ENCODE data around the gene AIFM3. TPM values are rescaled to one million over a fixed set of nuclear protein-coding genes. Genes with fewer than 3 reads are reported as not detected.
A peak's percentile ranks its signal among the peaks of the same experiment; 100 is the strongest.

Gene AIFM3
- total and polyA plus RNA-seq, 2 of the 13 experiments (the other 11 are each of a cell fraction or from before 2014, with no cell fraction given), result 9.0 to 15.3 TPM

DNA sequence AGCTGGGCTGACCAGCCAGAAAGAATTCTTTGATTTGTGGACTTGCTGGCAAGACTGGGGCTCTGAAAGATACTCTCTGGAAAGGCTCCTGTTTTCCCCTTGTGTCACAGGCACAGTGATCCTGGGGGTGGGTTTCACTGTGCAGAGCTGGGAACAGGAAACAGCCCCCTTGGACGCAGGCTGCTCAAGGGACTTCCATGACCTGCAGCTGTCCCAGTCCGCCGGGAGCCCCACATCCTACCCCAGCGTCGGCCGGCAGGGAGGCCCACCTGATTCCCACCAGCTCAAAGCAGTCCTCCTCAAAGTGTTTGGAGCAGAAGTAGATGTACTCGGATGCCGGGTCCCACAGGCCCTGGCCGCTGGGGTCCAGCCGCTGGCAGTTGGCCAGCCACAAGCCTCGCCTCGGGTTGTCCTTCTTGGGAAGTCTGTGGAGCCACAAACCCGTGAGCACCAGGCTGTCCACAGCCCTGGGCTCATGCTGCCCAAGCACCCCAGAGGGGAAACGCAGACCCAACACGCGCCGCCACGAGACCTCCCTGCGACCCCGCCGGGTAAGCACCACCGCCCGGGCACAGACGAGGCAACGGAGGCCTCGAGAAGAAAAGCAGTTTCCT lies 34.0 kb downstream of the AIFM3 start (continued):
- no peak for TF ChIP-seq ELF4 (CRISPR knock-in tag; IDR thresholded peaks at IDR 0.05; ENCODE audit: borderline replicate concordance)
- no peak for TF ChIP-seq ZBTB42 (CRISPR knock-in tag; IDR thresholded peaks at IDR 0.05)
- TF ChIP-seq SATB2 (CRISPR knock-in tag; IDR thresholded peaks at IDR 0.05), result no peak
- TF ChIP-seq PAX8 (CRISPR knock-in tag; IDR thresholded peaks at IDR 0.05; ENCODE audit: borderline replicate concordance), result no peak
- no peak for TF ChIP-seq ZNF3 (CRISPR knock-in tag; IDR thresholded peaks at IDR 0.05)
- TF ChIP-seq ZNF282 (IDR thresholded peaks at IDR 0.05; ENCODE audit: partially characterized antibody), result no peak
- no peak for TF ChIP-seq ZGPAT (CRISPR knock-in tag; IDR thresholded peaks at IDR 0.05)
- TF ChIP-seq, protein P1, sequence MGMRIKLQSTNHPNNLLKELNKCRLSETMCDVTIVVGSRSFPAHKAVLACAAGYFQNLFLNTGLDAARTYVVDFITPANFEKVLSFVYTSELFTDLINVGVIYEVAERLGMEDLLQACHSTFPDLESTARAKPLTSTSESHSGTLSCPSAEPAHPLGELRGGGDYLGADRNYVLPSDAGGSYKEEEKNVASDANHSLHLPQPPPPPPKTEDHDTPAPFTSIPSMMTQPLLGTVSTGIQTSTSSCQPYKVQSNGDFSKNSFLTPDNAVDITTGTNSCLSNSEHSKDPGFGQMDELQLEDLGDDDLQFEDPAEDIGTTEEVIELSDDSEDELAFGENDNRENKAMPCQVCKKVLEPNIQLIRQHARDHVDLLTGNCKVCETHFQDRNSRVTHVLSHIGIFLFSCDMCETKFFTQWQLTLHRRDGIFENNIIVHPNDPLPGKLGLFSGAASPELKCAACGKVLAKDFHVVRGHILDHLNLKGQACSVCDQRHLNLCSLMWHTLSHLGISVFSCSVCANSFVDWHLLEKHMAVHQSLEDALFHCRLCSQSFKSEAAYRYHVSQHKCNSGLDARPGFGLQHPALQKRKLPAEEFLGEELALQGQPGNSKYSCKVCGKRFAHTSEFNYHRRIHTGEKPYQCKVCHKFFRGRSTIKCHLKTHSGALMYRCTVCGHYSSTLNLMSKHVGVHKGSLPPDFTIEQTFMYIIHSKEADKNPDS (CRISPR knock-in tag; IDR thresholded peaks at IDR 0.05), result no peak
- TF ChIP-seq ZNF550 (CRISPR knock-in tag; IDR thresholded peaks at IDR 0.05; ENCODE audit: borderline replicate concordance), result no peak
- TF ChIP-seq ZFAT (CRISPR knock-in tag; conservative IDR thresholded peaks at IDR 0.05), result no peak
- peak; percentile 82; the same call in 1 of the 2 replicates for TF ChIP-seq ARID2 (CRISPR knock-in tag; IDR thresholded peaks at IDR 0.05; ENCODE audit: borderline replicate concordance)
- TF ChIP-seq, protein P2, sequence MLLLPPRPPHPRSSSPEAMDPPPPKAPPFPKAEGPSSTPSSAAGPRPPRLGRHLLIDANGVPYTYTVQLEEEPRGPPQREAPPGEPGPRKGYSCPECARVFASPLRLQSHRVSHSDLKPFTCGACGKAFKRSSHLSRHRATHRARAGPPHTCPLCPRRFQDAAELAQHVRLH (CRISPR knock-in tag; IDR thresholded peaks at IDR 0.05; ENCODE audit: borderline replicate concordance, low read depth), result no peak
- no peak for TF ChIP-seq ZNF430 (CRISPR knock-in tag; IDR thresholded peaks at IDR 0.05)
- no peak for TF ChIP-seq MTA1 (CRISPR knock-in tag; IDR thresholded peaks at IDR 0.05; ENCODE audit: borderline replicate concordance)
- TF ChIP-seq ZNF75D (CRISPR knock-in tag; IDR thresholded peaks at IDR 0.05; ENCODE audit: borderline replicate concordance), result peak; percentile 21; the same call in 1 of the 2 replicates
- TF ChIP-seq AKAP8 (CRISPR knock-in tag; IDR thresholded peaks at IDR 0.05), result no peak
- no peak for TF ChIP-seq SMYD3 (CRISPR knock-in tag; IDR thresholded peaks at IDR 0.05)
- TF ChIP-seq ARHGAP35 (CRISPR knock-in tag; IDR thresholded peaks at IDR 0.05; ENCODE audit: borderline replicate concordance), result no peak
- no peak for TF ChIP-seq KLF9 (CRISPR knock-in tag; IDR thresholded peaks at IDR 0.05; ENCODE audit: low read depth)
- TF ChIP-seq, protein P3, sequence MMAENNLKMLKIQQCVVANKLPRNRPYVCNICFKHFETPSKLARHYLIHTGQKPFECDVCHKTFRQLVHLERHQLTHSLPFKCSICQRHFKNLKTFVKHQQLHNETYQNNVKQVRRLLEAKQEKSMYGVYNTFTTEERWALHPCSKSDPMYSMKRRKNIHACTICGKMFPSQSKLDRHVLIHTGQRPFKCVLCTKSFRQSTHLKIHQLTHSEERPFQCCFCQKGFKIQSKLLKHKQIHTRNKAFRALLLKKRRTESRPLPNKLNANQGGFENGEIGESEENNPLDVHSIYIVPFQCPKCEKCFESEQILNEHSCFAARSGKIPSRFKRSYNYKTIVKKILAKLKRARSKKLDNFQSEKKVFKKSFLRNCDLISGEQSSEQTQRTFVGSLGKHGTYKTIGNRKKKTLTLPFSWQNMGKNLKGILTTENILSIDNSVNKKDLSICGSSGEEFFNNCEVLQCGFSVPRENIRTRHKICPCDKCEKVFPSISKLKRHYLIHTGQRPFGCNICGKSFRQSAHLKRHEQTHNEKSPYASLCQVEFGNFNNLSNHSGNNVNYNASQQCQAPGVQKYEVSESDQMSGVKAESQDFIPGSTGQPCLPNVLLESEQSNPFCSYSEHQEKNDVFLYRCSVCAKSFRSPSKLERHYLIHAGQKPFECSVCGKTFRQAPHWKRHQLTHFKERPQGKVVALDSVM (CRISPR knock-in tag; IDR thresholded peaks at IDR 0.05), result no peak; the same call in 1 of the 2 replicates
- TF ChIP-seq, protein P4, sequence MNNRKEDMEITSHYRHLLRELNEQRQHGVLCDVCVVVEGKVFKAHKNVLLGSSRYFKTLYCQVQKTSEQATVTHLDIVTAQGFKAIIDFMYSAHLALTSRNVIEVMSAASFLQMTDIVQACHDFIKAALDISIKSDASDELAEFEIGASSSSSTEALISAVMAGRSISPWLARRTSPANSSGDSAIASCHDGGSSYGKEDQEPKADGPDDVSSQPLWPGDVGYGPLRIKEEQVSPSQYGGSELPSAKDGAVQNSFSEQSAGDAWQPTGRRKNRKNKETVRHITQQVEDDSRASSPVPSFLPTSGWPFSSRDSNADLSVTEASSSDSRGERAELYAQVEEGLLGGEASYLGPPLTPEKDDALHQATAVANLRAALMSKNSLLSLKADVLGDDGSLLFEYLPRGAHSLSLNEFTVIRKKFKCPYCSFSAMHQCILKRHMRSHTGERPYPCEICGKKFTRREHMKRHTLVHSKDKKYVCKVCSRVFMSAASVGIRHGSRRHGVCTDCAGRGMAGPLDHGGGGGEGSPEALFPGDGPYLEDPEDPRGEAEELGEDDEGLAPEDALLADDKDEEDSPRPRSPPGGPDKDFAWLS (CRISPR knock-in tag; IDR thresholded peaks at IDR 0.05; ENCODE audit: borderline replicate concordance), result no peak
- no peak for TF ChIP-seq KLF11 (CRISPR knock-in tag; IDR thresholded peaks at IDR 0.05)
- no peak for TF ChIP-seq CHD2 (IDR thresholded peaks at IDR 0.05; ENCODE audit: low read depth, low read length)
- TF ChIP-seq ZNF205 (CRISPR knock-in tag; IDR thresholded peaks at IDR 0.05), result no peak
- no peak for TF ChIP-seq PPARG (CRISPR knock-in tag; conservative IDR thresholded peaks at IDR 0.05)
